Activated T-cell treated with anti-CD3 and anti-CD28 coated beads for 4 hours (primary cell): ENCODE data around the gene PGS1.
"Not testable (repeated sequence)": the region's sequence is repeated elsewhere in the genome, so short reads cannot be mapped to it uniquely, and the experiment has no call there.

Source experiments
- DNase-seq: peaks from one replicate; pipeline ENCODE4 v3.0.0-alpha.2; 2020

Gene PGS1

DNA sequence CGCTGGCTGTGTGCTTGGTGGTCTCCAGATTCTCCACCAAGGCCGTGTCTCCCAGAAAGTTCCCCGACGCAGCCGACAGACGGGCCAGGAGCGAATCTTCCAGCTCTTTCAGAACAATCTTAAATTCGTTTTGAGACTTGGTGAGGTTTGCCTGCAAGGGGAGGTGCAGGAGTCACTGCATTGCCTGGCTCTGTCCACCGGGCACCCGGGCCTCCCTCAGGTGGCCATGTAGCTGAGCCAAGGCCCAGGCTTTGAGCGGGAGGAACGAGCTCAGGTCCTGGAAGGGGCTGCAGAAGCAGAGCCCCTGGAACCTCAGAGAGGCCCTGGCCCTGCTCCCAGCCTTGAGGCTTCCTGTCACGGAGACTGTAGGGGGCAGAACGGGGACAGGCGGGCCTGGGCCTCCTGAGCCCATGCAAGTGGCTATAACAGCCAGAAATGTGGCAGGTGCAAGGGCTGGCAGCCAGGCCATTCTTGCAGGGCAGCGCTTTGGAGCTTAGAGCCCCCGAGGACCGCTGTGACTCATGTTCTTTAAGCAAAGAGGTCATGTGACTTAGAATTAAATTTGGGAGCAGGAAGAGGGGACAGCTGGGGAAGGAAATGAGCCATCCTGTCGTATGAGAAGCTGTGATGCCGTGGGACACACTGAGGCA, 72.4 kb downstream of the PGS1 start:
- no peak for DNase-seq

DNA sequence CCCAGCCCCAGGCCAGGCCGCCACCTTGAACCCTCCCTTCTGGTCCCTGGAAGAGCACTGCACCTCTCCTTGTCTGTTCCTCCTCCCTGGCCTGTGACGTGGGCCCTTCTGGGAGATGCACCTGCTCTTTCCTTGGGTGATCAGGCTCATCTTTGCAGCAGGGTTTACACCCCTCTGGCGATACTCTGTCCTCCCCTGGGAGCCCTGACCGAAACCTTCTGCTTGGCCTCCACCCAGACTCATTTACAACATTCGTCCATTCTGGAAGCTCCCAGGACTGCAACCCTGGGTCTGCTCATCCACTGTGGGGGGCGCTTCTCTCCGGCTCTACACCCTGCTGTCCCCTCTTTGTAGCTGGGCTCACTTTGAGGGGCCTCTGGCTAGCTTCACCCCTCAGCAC, 73.3 kb downstream of the PGS1 start:
- DNase-seq = no peak

DNA sequence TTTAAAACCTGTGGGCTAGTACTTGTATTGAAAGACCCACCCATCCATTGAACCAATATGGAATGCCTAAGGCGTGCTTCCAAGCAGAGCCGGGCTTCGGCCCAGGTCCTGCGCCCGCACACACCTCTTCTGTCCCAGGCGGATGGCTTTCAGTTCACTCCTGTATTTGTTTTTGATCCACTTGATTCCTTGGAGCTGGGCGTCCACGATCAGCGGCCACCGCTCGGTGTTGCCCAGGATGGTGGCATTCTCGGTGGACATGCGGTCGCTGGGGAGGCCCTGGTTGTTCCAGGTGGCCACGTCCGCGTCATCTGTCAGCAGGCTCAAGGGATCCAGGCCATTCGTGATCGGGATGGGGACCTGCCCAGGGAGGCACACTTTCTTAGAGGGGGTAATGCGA, 75.9 kb downstream of the PGS1 start:
- no peak for DNase-seq

DNA sequence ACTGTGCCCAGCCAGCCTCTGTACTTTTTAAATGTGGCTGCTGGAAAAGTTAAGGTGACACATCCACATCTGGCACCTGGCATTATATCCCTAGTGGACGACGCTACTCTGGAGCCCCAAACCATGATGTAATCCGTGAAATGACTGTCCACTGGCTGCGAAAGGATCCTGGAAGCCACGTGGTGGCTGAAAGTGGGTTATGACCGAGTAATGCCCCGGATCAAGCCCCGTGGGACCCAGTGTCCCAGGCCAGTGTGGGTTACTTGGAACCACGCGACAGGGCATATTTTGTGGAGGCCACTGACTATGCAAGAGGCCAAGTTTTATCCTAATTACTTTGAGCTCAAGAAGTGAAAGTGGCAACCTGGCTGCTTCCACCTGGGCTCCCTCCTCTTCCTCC, 79.6 kb downstream of the PGS1 start:
- DNase-seq = no peak

DNA sequence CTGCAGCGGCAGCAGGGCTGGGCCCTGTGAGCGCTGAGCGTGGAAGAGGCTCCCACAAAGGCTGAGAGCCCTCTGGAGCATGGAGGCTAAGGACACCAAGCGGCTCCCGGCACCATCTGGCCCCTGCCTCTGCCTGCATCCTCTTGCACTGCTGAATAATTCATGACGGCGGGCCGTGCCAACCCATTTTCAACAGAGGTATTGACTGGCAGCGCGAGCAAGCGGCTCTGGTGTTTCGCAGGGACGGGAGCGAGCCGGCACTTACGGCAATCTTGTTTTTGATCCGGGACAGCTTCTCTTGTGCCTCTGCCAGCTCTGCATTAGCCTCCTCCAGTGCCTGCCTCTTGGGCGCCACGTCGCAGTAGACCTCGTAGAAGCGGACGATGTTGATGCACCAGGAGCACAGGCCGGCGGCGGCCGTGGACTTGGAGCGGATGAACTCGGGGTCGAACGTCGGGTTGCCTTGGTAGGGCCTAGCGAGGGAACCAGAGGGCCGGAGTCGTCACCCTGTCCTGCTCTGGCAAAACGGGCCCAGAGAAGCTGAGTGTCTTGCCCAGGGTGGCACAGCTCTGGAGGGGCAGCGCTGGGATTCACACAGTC, 80.4 kb downstream of the PGS1 start:
- no peak for DNase-seq

DNA sequence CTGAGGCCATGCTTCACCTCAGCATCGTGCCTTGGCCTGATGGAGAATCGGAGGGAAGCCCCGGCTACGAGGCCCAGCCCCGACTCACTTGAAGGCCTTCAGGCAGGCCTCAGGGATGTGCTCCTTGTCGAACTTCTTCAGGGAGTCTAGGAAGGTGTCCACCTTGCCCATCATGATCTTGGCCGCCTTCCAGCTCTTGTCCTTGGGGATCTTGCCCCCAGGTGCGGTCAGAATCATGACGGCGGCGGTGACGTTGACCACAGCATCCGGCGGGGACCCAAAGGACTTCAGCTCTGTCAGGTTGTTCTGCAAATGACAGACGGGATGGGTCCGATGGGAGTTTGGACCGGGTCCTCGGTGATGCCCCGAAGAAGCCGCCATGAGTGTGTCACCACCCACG, 81.2 kb downstream of the PGS1 start:
- DNase-seq = no peak

DNA sequence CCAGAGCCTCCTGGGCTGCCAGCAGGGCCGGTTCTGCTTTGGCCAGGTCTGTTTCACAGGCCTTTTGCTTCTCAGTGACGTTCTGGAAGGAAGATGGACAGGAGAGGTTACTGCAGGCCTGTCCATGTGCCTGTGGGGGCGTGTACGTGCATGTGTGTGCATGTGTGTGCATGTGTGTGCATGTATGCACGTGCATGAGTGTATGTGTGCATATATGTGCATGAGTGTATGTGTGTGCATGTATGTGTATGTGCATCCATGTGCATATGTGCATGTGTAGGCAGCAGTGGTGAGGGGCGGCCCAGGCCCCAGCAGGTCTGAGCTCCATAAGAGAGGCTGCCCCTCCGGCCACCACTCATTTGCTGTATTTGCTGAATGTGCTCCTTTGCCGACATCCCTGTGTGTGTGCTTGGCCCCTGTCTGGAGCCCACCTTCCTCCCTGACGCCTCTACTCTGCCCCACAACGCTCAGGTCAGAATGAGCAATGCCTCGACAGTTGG, 81.8 kb downstream of the PGS1 start:
- DNase-seq = no peak

DNA sequence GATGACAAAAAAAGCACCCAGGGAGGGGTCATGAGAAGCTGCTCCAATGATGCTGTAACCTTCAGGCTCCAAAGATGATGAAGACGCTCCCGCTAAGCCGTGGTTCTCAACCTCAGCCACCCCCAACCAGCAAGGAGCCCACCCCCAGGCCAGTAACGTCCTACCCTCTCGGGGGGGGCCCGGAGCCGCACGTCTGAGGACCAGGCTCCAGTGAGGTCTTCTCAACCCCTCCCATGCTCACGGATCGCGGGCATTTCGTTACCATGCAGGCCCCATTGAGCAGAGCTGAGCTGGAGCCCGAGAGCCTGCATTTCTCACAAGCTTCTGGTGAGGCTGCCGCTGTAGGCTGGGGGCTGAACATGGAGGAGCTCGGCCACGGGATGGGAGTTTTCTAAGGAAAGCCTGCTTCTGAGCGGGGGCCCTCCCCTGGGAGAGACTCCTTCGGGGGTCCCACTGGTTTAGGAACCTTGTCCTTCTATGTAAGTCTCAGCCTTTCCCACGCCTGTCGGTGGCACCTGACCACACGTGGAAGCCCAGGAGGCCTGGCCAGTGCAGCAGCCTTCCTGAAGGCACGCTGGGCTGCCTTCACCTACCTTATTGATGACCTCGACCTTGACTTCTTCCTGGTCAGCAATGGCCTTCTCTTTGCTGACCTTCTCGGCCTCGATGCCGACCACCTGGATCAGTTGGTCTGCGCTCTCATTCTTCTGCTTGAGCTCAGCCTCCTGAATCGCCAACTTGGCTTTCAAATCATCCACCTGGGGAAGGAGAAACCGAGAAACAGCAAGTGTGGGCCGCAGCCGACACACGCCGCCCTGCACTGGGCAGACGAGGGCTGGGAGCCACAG, 82.7 kb downstream of the PGS1 start:
- no peak for DNase-seq

DNA sequence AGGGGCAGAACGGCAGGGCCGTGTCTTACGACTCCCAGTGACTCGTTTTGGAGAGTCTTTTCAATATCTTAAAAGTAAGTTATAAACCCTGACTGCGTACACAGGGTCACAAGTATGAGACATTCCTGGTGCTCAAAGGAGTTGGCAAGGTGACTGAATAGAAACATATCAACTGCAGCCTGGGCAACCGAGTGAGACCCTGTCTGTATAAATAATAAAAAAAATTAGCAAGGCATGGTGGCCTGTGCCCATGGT, 83.3 kb downstream of the PGS1 start:
- DNase-seq = no peak

DNA sequence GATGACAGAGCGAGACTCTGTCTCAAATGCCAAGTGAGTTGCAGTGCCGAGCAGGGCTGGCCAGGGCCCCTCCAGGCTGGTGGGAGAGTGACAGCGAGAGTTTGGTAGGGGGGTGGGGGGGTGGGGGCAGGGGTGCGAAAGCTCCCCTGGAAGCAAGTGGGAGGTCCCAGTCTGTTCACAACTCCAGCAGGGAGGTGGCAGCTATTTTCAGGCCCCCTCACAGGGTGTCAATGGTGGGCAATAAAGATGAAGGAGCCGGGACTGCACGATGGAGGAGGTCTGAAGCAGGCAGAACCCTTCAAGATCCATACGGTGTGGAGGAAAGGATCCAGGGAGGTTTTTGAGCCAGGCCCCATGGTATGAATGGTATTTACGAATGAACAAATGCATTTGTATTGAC, 83.7 kb downstream of the PGS1 start:
- DNase-seq = no peak

DNA sequence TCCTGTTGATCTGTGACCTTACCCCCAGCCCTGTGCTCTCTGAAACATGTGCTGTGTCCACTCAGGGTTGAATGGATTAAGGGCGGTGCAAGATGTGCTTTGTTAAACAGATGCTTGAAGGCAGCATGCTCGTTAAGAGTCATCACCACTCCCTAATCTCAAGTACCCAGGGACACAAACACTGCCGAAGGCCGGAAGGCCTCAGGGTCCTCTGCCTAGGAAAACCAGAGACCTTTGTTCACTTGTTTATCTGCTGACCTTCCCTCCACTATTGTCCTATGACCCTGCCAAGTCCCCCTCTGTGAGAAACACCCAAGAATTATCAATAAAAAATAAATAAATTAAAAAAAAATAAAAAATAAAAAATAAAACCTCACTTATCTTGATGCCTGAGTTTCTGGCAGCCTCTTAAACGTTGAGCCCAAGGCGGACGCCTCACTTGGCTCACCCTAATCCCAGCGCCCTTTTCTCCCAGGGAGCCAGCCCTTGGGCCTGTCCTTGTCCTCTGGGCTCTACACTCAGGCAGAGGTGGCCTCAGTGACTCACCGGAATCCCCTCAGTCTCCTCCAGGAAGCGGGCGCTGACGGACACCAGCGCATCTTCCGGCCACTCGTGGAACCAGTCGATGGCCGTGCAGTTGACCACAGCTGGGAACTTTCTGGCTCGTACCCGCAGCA, 87.8 kb downstream of the PGS1 start:
- DNase-seq = not testable (repeated sequence)

DNA sequence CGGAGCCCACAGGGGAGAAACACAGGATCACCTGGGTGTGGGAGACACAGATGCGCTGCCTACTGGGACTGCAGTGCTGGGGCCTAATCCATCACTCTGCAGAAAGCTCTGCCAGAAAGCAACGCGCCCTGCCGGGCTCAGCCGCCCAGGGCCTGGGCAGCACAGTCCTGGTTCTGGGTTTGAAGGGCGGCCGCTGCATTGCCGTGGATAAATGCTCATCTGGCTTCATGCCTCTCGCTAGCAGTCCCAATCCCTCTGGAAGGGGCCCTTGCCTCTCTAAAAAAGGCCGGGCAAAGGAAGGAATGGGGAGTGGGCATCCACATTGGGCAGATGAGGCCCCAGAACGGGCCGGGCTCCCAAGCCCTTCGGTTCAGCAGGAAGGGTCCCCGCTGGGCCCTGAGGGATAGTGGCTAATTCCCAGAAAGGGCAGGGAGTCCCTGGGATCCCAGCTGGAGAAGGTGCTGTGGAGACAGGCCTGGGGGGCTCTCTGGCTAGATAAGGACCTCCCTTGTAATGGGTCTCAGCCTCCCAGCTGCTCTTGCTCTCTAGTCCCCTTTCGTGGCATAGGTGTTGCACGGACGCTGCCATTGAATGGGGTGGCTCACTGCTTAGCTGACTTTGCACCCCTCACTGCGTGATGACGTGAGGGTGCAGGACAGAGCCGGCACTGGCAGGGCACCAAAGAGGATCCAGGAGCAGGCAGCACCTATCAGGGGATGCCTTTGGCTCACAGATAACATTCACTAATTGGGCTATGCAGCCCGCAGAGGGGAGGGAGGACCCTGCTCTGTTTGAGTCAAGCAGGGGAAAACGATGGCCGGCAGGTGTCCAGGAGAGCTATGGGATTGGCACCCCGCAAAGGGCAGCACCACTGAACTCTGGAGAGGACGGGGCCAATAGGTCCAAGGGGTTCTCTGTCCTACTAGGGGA, 88.6 kb downstream of the PGS1 start:
- DNase-seq = no peak

DNA sequence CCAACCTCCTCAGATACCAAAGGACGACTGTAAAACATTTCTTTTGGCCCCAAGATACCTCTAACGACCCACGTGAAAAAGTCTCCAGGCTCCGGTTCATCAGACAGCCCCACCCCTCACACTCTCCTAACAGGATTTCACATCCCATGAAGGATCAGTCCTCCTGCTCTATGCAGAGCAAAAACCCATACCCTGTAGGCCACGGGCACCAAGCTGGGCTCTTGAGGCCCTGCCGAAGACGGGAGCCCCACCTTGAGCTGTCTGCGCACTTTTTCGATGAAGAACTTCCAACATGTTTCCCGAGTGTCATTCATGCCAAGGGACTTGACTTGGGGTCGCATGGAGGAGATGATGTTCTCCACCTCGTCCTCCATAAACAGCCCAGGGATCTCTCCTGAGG, 89.9 kb downstream of the PGS1 start:
- no peak for DNase-seq

DNA sequence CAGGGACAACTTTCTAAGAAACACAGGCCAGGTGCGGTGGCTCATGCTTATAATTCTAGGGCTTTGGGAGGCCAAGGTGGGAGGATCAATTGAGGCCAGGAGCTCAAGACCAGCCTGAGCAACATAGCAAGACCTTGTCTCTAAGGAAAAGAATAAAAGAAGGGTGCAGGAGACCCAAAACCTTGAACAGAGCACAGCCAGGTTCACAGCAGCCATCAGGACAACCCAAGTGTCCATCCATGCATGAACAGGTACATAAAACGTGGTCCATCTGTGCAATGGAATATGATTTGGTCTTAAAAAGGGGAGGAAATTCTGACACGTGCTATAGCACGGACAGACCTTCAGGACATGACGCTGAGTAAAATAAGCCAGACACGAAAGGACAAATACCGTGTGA, 91.0 kb downstream of the PGS1 start:
- no peak for DNase-seq

DNA sequence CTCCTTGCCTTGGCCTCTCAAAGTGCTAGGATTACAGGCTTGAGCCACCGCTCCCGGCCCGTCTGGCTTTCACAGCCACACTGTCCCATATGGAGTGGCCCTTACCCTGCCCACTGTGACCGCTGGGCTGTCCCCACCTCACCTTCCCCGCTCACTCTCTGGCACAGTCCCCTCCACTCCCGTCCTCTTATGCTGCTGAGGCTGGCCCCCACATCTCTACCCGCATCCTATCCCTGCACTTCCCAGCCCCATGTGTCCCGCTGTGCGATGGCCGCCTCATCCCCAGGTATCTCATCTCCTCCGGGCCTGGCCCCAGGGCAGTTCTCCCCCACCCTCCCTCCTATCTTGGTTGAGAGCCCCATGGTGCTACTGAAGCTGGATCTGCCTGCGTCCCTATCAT, 93.2 kb downstream of the PGS1 start:
- DNase-seq = no peak

DNA sequence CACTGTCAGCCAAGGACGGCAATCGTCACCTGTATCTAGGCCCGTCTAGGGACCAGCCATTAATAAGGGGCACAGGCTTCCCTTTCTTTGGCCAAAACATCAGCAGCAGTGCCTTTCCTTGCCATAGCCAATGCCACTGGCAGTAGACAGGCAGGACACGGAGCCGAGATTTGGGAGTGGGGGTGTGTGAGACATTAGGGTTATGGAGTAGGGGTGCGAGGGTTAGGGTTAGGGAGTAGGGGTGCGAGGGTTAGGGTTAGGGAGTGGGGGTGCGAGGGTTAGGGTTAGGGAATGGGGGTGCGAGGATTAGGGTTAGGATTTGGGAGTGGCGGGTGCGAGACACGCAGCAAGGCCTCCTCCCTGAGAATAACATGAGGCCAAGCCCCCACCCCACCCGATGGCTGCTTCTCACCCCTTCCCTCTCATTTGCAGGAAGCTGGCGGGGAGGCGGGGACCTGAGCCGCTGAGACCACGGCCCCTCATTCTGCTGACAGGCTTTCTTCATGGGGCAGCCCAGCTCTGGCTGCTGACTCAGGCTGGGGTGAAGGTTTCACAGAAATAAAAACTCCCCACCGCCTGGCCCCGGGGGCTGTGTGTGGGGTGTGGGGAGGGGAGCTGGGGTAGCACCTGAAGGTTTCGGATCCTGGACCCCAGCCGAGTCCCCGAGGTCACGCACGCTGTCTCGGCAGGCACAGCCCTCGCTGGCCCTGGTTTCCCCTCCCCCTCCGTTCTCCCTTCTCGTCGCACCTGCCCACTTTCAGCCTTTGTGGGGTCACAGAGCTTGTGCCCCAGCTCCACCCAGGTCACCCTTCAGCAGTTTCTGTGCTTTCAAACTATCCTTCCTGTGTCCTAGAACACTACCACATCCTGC, 93.8 kb downstream of the PGS1 start:
- DNase-seq = no peak

DNA sequence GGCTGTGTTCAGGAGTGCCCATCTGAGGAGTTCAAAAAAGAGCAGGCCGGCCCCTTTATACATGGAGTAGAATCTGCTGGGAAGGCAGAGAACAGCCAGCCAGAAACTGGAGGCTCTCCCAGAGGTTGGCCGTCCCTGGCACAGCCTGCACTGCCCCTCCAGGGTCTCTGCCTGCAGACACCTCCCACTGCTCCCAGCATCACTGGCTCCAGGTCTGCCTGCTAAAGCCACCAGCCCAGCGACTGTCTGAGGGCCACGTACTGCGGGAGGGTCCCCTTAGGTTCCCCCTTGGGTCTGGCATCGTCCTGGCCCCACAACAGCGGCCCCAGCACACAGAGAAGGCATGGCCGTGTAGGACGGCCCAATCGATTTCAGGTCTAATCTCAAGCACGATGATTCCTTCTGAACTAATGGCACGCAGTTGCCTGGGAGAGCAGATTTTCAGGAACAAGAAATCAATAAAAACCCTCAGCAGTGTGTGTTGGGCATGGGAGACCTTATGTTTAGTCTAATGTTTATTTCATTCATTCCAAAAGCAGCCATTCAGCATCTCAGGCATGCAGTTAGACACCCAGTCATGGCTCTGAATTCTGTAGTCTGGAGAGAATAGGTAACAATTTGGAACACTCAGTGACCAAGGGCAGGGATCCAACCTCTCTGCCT, 95.6 kb downstream of the PGS1 start:
- no peak for DNase-seq
